Measurements from ENCODE around the gene CSH1. TPM values are rescaled to one million over a fixed set of nuclear protein-coding genes. Genes with fewer than 3 reads are reported as not detected.
A peak's percentile ranks its signal among the peaks of the same experiment; 100 is the strongest.
"Not testable (repeated sequence)": the region's sequence is repeated elsewhere in the genome, so short reads cannot be mapped to it uniquely, and the experiment has no call there.

CSH1 gene
- total RNA-seq, 1 donor from 2014 or later, result not detected

- H3K27me3 ChIP-seq; H2AFZ ChIP-seq (replicated peaks); H3K36me3 ChIP-seq; H3K79me2 ChIP-seq (ENCODE audit: low read depth); H3K36me3 Mint-ChIP-seq; H3K4me3 Mint-ChIP-seq; H3K9me3 Mint-ChIP-seq; H3K9ac ChIP-seq; H4K20me1 ChIP-seq (ENCODE audit: low read depth); H3K4me1 Mint-ChIP-seq; H3K9me3 ChIP-seq (ENCODE audit: low read depth); H3K27ac Mint-ChIP-seq; H3K27ac ChIP-seq; H3K27me3 Mint-ChIP-seq (ENCODE audit: insufficient read depth, low read depth); H3K4me2 ChIP-seq; H3K4me3 ChIP-seq; H3K4me1 ChIP-seq; H3F3A ChIP-seq (ENCODE audit: low read depth): not testable (repeated sequence)
- peak; percentile 58 for DNase-seq (ENCODE audit: low spot score)
- TF ChIP-seq CTCF (IDR thresholded peaks at IDR 0.05), result peak; percentile 60
Measured at GRCh38 chr17:63892316-63893037, 3.9 kb downstream of the CSH1 start.

- peak overlapping the region; percentile 69 for H3K27ac Mint-ChIP-seq
- TF ChIP-seq CTCF (IDR thresholded peaks at IDR 0.05), result peak; percentile 52
- H2AFZ ChIP-seq (replicated peaks); H3K4me3 Mint-ChIP-seq; H3F3A ChIP-seq (ENCODE audit: low read depth); H3K27ac ChIP-seq; H3K4me1 Mint-ChIP-seq; H3K27me3 ChIP-seq; H3K4me3 ChIP-seq; H3K9me3 Mint-ChIP-seq; H4K20me1 ChIP-seq (ENCODE audit: low read depth); H3K9me3 ChIP-seq (ENCODE audit: low read depth); H3K4me1 ChIP-seq; H3K36me3 ChIP-seq; H3K36me3 Mint-ChIP-seq; H3K27me3 Mint-ChIP-seq (ENCODE audit: insufficient read depth, low read depth); H3K4me2 ChIP-seq; H3K9ac ChIP-seq; H3K79me2 ChIP-seq (ENCODE audit: low read depth): not testable (repeated sequence)
- DNase-seq (ENCODE audit: low spot score), result peak; percentile 63
Measured at GRCh38 chr17:63889026-63889848, 7.1 kb downstream of the CSH1 start.

- H3K9ac ChIP-seq; H3K4me3 ChIP-seq; H3K27ac Mint-ChIP-seq; H3K4me1 ChIP-seq; H3K36me3 ChIP-seq; H4K20me1 ChIP-seq (ENCODE audit: low read depth); DNase-seq (ENCODE audit: low spot score); H3K4me1 Mint-ChIP-seq; H3K9me3 ChIP-seq (ENCODE audit: low read depth); H3K4me2 ChIP-seq; H3K4me3 Mint-ChIP-seq; H3K36me3 Mint-ChIP-seq; H3K27ac ChIP-seq; H3K79me2 ChIP-seq (ENCODE audit: low read depth); H3K27me3 Mint-ChIP-seq (ENCODE audit: insufficient read depth, low read depth); H3K27me3 ChIP-seq; H3K9me3 Mint-ChIP-seq; H2AFZ ChIP-seq (replicated peaks); H3F3A ChIP-seq (ENCODE audit: low read depth): not testable (repeated sequence)
Measured at GRCh38 chr17:63885119-63885518, 11.3 kb downstream of the CSH1 start.

- not testable (repeated sequence) for H3K79me2 ChIP-seq (ENCODE audit: low read depth); H3K4me3 ChIP-seq; H3K4me1 Mint-ChIP-seq; H3K9ac ChIP-seq; H3F3A ChIP-seq (ENCODE audit: low read depth); H3K27ac ChIP-seq; H3K4me3 Mint-ChIP-seq; H3K36me3 ChIP-seq; H3K4me1 ChIP-seq; H3K27ac Mint-ChIP-seq; H3K27me3 ChIP-seq; DNase-seq (ENCODE audit: low spot score); H4K20me1 ChIP-seq (ENCODE audit: low read depth); H3K27me3 Mint-ChIP-seq (ENCODE audit: insufficient read depth, low read depth); H3K36me3 Mint-ChIP-seq; H3K9me3 Mint-ChIP-seq; H3K4me2 ChIP-seq; H3K9me3 ChIP-seq (ENCODE audit: low read depth); H2AFZ ChIP-seq (replicated peaks)
Measured at GRCh38 chr17:63882626-63883126, 13.7 kb downstream of the CSH1 start.

Measured in neural progenitor cell (in vitro differentiated cells).